Natural killer cell treated with Interleukin-12 subunit alpha and Interleukin-12 subunit beta and Interleukin-15 and Interleukin-18, amount 100 ng/mL, for 72 hours (primary cell): ENCODE results near the gene TYW3. TPM values are rescaled to one million over a fixed set of nuclear protein-coding genes. Genes with fewer than 3 reads are reported as not detected.

Experiments used
- ATAC-seq, 2 donors: fragments of 150-1000 bp; cut with Tn5 transposase in 1 of 2; sonication (Bioruptor Pico), chemical (Tn5 transposase) in 1 of 2; 2 replicates each; pipeline ENCODE4 v1.10.0; 2021
- DNase-seq: peaks from one replicate; pipeline ENCODE4 v3.0.0; 2022; ENCODE audit warnings: low spot score
- H3K27ac Mint-ChIP-seq, 2 donors: 1 replicate in 1 of 2; 2 replicates in 1 of 2; pipeline ENCODE4 v1.8.0; 2022; ENCODE audit warnings: mixed read lengths in 2 of 2, mild to moderate bottlenecking in 1 of 2, moderate library complexity in 1 of 2
- H3K27me3 Mint-ChIP-seq, 2 donors: 1 replicate in 1 of 2; 2 replicates in 1 of 2; pipeline ENCODE4 v1.8.0; 2022; ENCODE audit warnings: mixed read lengths in 2 of 2
- H3K36me3 Mint-ChIP-seq: one replicate; pipeline ENCODE4 v1.8.0; 2022; ENCODE audit warnings: mixed read lengths
- H3K4me1 Mint-ChIP-seq, 2 donors: 1 replicate in 1 of 2; 2 replicates in 1 of 2; pipeline ENCODE4 v1.8.0; 2022; ENCODE audit warnings: low read depth in 2 of 2, mixed read lengths in 2 of 2, mild to moderate bottlenecking in 1 of 2
- H3K4me3 Mint-ChIP-seq: one replicate; pipeline ENCODE4 v1.8.0; 2022; ENCODE audit warnings: mixed read lengths
- H3K9me3 Mint-ChIP-seq: 2 replicates; pipeline ENCODE4 v1.8.0; 2022; ENCODE audit warnings: mixed read lengths
- total RNA-seq, 2 donors: library from RNA; stranded (reverse); gene quantifications; one replicate each; pipeline ENCODE4 v1.2.3, GENCODE V29; 2022

TYW3 gene, protein sequence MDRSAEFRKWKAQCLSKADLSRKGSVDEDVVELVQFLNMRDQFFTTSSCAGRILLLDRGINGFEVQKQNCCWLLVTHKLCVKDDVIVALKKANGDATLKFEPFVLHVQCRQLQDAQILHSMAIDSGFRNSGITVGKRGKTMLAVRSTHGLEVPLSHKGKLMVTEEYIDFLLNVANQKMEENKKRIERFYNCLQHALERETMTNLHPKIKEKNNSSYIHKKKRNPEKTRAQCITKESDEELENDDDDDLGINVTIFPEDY
- total RNA-seq, result 10 to 100 TPM; 19.8 to 28.4 TPM

DNA sequence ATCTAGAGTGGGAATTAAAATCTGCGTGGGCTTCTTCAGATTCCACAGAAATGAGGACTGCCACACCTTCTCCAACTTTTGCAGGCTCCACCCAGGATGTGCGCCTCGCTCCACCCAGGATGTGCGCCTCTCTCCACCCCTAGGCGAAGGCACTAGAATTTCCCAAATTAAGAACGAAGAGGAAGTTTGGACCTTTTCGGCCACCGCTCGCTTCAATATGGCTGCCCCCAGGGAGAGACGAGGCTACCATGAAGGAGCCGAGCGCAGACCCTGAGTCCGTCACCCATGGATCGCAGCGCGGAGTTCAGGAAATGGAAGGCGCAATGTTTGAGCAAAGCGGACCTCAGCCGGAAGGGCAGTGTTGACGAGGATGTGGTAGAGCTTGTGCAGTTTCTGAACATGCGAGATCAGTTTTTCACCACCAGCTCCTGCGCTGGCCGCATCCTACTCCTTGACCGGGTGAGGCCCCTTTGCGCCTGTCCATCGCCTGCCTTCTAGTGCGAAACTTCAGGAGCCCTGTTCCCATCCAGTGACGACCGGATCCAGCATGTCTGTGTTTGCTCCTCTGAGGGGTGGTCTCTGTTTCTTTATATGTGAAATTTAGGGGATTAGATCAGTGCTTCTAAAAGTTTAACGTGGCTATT is at the start of gene TYW3, which contains the start of gene CRYZ:
Gene TYW3, plus strand, starts transcription at position 193 of the 644 bp plus-strand sequence. Its CDS starts 93 bp downstream, at position 286.
Gene CRYZ, minus strand, starts transcription at position 91 of the 644 bp plus-strand sequence. CDS start 8,229 bp downstream, outside the sequence.
- ATAC-seq (peak; percentile 91 to 95), DNase-seq (peak; percentile 88)
- H3K36me3 Mint-ChIP-seq, result peaks cover 12% of the 10 kb centered on the region
- H3K4me1 Mint-ChIP-seq, result peaks cover 23 to 37% of the 10 kb centered on the region in 2 donors
- no peaks in the 10 kb centered on the region for H3K9me3 Mint-ChIP-seq
- peak within 1 kb of the TSS; percentile 92 for H3K4me3 Mint-ChIP-seq
- H3K27ac Mint-ChIP-seq, result peak within 1 kb of the TSS; percentile 91 to 95
- H3K27me3 Mint-ChIP-seq, result no peaks in the 10 kb centered on the region

DNA sequence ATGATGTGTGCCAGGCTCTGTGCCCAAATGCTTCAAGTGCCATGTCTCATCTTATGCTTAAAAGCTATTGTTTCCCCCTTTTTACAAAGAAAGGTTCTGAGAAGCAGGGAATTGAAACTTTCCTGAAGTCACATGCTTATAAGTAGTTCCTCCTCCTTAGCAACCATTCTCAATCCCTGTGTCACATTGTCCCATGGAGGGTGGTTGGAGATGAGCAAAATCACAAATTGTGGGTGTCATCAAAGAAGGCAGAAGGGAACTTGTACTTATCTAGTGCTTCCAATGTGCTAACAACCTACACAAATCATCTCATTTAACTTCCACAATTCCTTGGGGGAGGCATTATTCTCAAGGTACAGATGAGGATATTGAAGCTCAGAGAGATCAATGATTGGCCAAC is 49.3 kb upstream of the TYW3 start:
- no peaks in the 10 kb centered on the region for H3K4me1 Mint-ChIP-seq
- no peaks in the 10 kb centered on the region for H3K36me3 Mint-ChIP-seq
- ATAC-seq (no peak), DNase-seq (no peak)
- no peaks in the 10 kb centered on the region for H3K9me3 Mint-ChIP-seq
- H3K4me3 Mint-ChIP-seq, result no peak overlapping the region
- H3K27me3 Mint-ChIP-seq, result peaks cover 0 to under 1% of the 10 kb centered on the region in 2 donors
- H3K27ac Mint-ChIP-seq, result no peak overlapping the region

DNA sequence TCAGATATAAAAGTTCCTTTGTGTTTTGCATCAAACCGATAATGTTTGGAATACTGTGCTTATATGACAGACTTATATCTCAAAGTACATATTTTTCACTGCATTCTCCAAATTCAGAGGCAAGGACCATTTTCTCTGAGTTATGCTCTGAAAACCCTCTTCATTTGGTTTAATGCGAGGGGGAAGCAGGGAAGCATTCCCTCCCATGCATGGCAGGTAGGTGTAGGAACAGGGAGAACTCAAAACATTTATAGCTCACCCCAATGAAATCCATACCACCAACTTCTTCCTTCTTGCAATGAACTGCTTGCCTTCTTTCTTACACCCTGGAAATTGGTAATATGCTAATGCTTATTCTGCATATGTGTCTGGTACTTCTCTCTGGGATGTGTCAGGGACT is 48.7 kb upstream of the TYW3 start:
- Mint-ChIP-seq H3K27me3 (no peaks in the 10 kb centered on the region), H3K9me3 (no peaks in the 10 kb centered on the region), H3K36me3 (no peaks in the 10 kb centered on the region), H3K4me1 (no peaks in the 10 kb centered on the region), H3K4me3 (no peak overlapping the region), H3K27ac (no peak overlapping the region)
- DNase-seq, result no peak
- no peak for ATAC-seq

DNA sequence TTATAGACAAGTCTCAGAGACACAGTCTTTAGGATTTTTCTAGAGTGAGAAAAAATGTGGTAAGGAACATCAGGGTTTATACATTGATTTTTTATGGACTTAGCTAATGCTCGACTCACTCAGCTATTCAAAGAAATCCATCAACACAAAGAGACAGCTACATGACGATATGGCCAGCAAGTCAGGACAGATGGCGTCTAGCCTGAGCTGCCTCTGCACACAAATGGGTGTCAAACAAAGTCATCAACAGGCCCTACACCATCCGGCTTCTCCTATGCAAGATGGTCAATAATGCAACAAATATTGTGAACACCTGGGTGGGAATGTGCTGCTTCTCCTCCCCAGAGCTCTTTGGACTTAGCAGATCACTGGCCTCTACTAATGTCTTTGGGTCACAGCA is 46.0 kb upstream of the TYW3 start:
- H3K4me3 Mint-ChIP-seq, result no peak overlapping the region
- no peak for ATAC-seq
- H3K27me3 Mint-ChIP-seq, result no peaks in the 10 kb centered on the region
- H3K4me1 Mint-ChIP-seq, result no peaks in the 10 kb centered on the region
- no peak for DNase-seq
- no peaks in the 10 kb centered on the region for H3K36me3 Mint-ChIP-seq
- H3K27ac Mint-ChIP-seq, result no peak overlapping the region
- H3K9me3 Mint-ChIP-seq, result no peaks in the 10 kb centered on the region

DNA sequence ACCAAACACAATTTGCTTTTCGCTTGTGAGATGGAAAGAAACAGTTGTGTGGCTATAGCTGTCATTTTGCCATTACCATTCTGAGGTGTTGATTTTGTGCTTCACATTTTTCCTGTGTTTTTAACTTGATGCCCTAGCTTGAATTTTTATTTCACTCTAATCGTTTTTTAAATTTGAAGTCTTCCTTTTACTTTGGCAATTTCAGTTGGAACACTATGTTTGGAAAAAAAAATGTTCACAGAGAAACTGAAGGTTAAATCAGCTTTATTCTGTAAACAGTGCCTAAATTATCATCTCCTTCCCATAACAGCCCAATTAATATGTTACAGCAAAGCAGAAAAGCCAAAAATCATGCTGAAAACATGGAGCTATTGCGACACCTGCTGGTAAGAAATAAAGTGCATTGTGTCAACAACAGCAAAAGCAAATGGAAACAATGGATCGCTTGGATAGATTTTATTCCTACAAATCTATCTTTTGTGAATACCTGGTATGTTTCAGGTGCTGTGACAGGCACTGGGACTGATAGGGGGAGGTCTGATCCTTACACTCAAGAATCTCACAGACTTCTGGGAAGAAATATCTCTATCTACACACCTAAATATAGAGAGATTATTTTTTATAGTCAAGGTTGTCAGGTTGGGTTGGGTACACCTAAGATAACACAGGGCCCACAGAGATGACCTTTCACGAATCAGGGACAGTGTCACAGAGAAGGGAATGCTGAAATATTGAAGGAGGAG is 43.2 kb upstream of the TYW3 start:
- H3K4me3 Mint-ChIP-seq, result no peak overlapping the region
- no peaks in the 10 kb centered on the region for H3K9me3 Mint-ChIP-seq
- no peak for ATAC-seq
- no peaks in the 10 kb centered on the region for H3K27me3 Mint-ChIP-seq
- no peak for DNase-seq
- no peaks in the 10 kb centered on the region for H3K4me1 Mint-ChIP-seq
- no peaks in the 10 kb centered on the region for H3K36me3 Mint-ChIP-seq
- H3K27ac Mint-ChIP-seq, result no peak overlapping the region

DNA sequence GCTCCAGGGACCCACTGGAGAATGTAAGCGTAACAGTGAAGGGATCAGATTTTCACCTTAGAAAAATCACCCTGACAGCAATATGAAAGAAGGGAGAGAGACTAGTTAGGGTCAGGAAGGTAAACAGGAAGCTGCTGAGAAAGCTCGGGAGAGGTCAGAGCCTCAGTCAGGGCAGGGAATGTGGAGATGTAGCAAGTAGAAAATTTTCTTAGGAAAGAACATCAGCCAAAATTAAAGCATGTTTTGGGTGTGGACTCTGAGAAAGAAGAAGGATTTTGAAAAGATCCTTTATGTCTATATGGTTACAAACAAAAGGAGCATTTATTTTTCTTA is 42.6 kb upstream of the TYW3 start:
- Mint-ChIP-seq H3K27ac (no peak overlapping the region), H3K36me3 (no peaks in the 10 kb centered on the region), H3K4me1 (no peaks in the 10 kb centered on the region), H3K27me3 (no peaks in the 10 kb centered on the region), H3K9me3 (no peaks in the 10 kb centered on the region), H3K4me3 (no peak overlapping the region)
- ATAC-seq, result no peak
- no peak for DNase-seq

DNA sequence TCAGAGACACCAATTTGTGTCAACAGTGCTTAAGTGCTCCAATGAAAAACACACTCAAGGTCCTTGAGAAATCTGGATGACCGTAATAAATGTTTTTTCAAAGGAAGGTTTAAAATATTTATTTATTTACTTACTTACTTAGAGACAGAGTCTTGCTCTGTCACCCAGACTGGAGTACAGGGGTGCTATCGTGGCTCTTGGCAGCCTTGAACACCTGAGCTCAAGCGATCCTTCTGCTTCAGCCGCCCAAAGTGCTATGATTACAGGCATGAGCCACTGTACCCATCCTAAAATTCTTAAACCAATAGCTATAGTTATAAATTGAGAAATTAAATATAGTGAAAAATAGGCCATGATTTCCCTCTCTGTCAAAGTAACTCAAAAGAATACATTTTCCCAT is 42.0 kb upstream of the TYW3 start:
- no peak overlapping the region for H3K4me3 Mint-ChIP-seq
- DNase-seq (no peak), ATAC-seq (no peak)
- no peaks in the 10 kb centered on the region for H3K4me1 Mint-ChIP-seq
- no peak overlapping the region for H3K27ac Mint-ChIP-seq
- H3K9me3 Mint-ChIP-seq, result no peaks in the 10 kb centered on the region
- H3K27me3 Mint-ChIP-seq, result no peaks in the 10 kb centered on the region
- H3K36me3 Mint-ChIP-seq, result no peaks in the 10 kb centered on the region

DNA sequence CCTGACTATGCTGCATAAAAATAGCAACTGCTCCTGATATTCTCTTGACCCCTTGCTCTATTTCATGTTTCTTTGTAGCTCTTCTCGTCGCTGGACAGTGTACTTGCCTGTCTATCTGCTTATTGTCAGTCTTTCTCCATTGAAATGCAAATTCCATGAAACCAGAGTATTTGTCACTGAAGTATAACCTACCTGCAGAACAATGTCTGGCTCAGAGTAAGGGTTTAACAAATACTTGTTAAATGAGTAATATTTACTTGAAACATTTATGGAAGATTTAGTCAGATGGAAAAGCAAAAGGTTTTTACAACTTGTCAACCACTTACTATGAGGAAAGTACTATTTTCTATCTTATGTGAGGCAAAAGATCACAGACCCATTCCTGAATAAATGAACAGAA is 39.5 kb upstream of the TYW3 start:
- Mint-ChIP-seq H3K4me3 (no peak overlapping the region), H3K27me3 (no peaks in the 10 kb centered on the region), H3K9me3 (no peaks in the 10 kb centered on the region), H3K27ac (no peak overlapping the region), H3K4me1 (no peaks in the 10 kb centered on the region), H3K36me3 (no peaks in the 10 kb centered on the region)
- ATAC-seq (no peak), DNase-seq (no peak)

DNA sequence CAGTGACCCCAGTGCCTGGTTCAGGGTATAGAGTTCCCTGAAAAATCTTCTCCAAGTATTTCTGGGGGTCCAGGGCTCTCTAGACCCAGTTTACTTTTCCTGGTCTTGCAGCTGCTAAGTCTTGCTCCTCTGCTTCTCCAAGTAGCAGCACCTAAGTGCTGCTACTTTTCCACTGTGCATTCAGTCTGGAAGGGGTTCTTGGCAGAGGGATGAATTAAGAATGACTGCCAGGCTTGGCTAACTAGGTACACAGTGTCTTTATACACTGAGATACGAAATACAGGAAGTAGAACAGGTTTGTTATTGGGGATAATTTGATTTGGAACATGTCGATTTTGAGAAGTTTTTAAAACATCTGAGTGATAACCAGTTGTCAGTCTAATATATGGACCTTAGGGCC is 35.1 kb upstream of the TYW3 start:
- no peak for ATAC-seq

DNA sequence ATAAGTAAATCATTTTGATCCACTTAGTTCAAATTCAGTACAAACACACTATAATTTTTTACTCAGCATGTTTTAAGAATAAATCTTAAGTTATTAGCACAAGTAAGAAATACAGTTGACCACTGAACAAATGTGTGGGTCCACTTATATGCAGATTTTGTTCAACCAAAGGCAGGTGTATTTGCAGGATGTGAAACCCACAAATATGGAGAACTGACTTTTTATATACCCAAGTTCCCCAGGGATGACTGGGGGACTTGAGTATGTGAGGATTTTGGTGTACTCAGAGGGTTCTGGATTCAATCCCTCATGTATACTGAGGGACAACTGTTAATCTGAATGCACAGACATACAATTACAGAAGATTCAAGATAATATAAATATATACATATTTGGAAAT is 33.6 kb upstream of the TYW3 start:
- Mint-ChIP-seq H3K36me3 (peaks cover 20% of the 10 kb centered on the region), H3K4me3 (no peak overlapping the region), H3K27me3 (no peaks in the 10 kb centered on the region), H3K4me1 (peaks cover 0 to 5% of the 10 kb centered on the region in 2 donors), H3K9me3 (no peaks in the 10 kb centered on the region), H3K27ac (no peak overlapping the region)
- DNase-seq, result no peak
- ATAC-seq, result no peak

More for the DNA sequence above, 35.1 kb upstream of the TYW3 start:
- H3K4me1 Mint-ChIP-seq, result peaks cover 0 to 4% of the 10 kb centered on the region in 2 donors
- no peaks in the 10 kb centered on the region for H3K27me3 Mint-ChIP-seq
- DNase-seq, result no peak
- H3K36me3 Mint-ChIP-seq, result peaks cover 5% of the 10 kb centered on the region
- no peaks in the 10 kb centered on the region for H3K9me3 Mint-ChIP-seq
- H3K27ac Mint-ChIP-seq, result no peak overlapping the region
- H3K4me3 Mint-ChIP-seq, result no peak overlapping the region

DNA sequence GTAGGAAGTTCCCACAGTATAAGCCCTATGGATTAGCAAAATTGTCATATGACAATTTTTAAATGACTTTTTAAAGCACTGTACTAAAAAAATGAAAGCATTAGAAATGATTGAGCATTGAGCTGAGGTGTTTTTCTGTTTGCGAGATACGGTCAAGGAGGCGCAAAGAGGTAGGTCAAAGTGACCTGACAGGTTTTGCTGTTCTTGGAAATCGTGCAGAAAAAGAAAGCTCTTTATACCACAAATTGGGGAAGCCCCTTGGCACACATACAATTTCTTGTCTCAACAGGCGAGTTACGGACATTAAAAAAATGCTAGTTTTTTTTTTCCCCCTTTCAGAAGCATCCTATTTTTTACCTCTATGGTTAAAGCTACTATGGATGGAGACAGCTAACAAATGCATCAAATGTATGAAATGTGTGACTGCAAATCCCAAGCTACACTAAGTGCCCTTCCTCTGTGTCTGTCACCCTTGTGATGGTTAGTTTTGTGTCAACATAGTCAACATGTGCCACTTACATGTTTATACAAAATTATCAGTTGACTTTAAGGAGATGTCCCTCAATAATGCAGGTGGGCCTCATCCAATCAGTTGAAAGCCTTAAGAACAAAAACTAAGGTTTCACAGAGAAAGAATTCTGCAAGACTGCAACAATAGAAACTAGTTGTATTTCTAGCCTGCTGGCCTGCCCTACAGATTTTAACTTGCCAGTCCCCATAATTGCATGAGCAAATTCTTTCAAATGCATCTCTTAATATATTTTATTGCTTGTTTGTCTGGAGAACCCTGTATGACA is 29.4 kb upstream of the TYW3 start:
- ATAC-seq (no peak), DNase-seq (no peak)
- Mint-ChIP-seq H3K4me3 (no peak overlapping the region), H3K36me3 (peaks cover 24% of the 10 kb centered on the region), H3K27me3 (no peaks in the 10 kb centered on the region), H3K4me1 (peaks cover 0 to 5% of the 10 kb centered on the region in 2 donors), H3K27ac (no peak overlapping the region), H3K9me3 (no peaks in the 10 kb centered on the region)

DNA sequence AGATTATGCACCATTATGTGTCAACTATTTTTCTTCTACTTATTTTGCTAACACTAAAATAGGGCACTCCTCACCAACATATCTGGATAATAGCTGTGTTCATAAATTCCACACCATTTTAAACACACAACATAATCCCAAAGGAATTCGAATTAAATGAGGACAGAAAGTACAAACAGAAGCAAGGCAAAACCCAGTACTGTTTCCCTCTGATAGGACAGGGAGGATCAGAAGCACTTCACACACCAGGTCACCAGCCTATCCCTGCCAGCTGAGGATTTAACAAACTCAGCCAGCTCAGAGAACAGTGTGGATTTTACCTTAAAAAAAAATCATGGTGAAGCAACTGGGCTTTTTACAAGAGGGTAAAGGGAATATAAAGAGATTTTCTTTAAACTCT is 20.1 kb upstream of the TYW3 start:
- H3K27ac Mint-ChIP-seq, result no peak overlapping the region
- H3K4me3 Mint-ChIP-seq, result no peak overlapping the region
- no peak for DNase-seq
- ATAC-seq, result no peak
- peaks cover 21% of the 10 kb centered on the region for H3K36me3 Mint-ChIP-seq
- H3K4me1 Mint-ChIP-seq, result no peaks in the 10 kb centered on the region
- H3K27me3 Mint-ChIP-seq, result no peaks in the 10 kb centered on the region
- no peaks in the 10 kb centered on the region for H3K9me3 Mint-ChIP-seq

DNA sequence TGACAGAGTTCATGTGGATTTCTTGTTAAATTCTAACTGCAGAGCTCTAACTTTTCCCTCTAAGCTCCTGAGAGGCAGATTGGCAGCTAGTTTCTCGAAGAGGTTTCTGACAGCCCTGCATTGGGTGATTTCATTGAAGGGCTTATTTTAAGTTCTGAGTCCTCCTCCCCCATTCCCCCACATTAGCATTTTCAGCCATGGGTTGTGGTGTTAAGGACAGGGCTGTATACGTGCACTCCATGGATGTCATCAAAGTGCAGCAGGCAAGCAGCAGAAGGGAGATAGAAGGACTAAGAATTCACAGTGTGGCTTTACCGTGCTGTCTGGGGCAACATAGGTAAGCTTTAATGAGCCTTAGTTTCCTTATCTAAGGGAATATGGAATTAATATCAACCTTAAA is 19.1 kb upstream of the TYW3 start:
- H3K27me3 Mint-ChIP-seq, result no peaks in the 10 kb centered on the region
- DNase-seq (no peak), ATAC-seq (no peak)
- H3K4me3 Mint-ChIP-seq, result no peak overlapping the region
- H3K36me3 Mint-ChIP-seq, result peaks cover 15% of the 10 kb centered on the region
- H3K9me3 Mint-ChIP-seq, result no peaks in the 10 kb centered on the region
- no peak overlapping the region for H3K27ac Mint-ChIP-seq
- H3K4me1 Mint-ChIP-seq, result no peaks in the 10 kb centered on the region
